ENCODE measurements around the gene AIPL1. TPM values are rescaled to one million over a fixed set of nuclear protein-coding genes. Genes with fewer than 3 reads are reported as not detected.

Gene AIPL1
- total RNA-seq, 1 experiment from 2014 or later, result not detected

DNA sequence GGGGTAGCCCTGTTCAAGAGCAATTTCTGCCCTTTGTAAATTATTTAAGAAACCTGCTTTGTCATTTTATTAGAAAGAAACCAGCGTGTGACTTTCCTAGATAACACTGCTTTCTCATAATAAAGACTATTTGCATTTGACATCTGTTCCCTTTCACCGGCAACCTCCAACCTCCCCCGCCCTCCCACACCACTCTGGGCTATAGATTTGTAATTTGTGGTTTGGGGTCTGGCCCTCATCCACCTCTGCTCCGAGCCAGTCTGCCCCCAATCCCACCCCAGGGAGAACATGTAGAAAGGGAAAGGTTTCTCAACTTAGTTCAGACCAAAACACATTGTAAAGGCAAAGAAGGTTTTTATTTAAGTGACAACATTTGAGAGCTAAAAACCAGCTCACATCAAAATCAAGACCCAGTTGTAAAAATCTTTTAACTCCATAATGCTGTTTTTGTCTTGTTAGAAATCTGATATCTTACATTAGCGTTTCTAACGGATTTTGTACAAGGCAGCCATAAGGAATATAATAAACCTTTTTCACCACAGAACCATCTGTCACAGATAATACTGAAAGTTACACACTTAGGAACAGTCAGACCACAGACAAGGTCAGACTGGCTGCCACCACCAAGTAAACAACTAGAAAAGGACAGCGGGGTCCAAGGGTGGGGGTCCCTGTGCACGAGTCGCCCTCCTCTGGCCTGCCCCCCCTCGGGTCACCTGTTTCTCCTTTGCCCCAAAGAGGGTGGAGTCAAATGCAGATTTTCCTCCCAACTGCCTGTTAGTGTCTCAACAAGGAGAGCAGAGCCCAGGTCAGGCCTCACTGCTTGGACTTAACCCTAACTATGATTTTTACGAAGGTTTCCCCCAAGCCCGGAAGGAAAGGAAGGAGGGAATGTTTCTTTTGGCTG, 16.3 kb upstream of the AIPL1 start:
- Histone ChIP-seq H2AFZ (ENCODE audit: low read depth, low read length, poor library complexity, severe bottlenecking) (no peak overlapping the region), H3K27me3 (ENCODE audit: insufficient read depth, low read length) (no peaks in the 10 kb centered on the region), H3K4me1 (ENCODE audit: control insufficient read depth in 1 of 2, insufficient read depth in 2 of 2, low read length in 2 of 2) (no peaks in the 10 kb centered on the region), H3K79me2 (ENCODE audit: insufficient read depth, low read length) (no peaks in the 10 kb centered on the region), H3K9ac (ENCODE audit: low read length) (no peak overlapping the region), H3K9me3 (ENCODE audit: control insufficient read depth in 1 of 2, insufficient read depth in 1 of 2, low read depth in 1 of 2, low read length in 2 of 2) (no peaks in the 10 kb centered on the region), H3K4me2 (ENCODE audit: low read length) (no peak overlapping the region), H3K9me2 (ENCODE audit: insufficient read depth) (no peaks in the 10 kb centered on the region), H4K20me1 (ENCODE audit: insufficient read depth) (no peaks in the 10 kb centered on the region), H3K36me3 (ENCODE audit: control insufficient read depth in 1 of 2, insufficient read depth in 2 of 2, low read length in 2 of 2) (peaks cover 15 to 18% of the 10 kb centered on the region in 2 experiments; a peak in 3 of 4 replicates), H3K27ac (ENCODE audit: low read depth, low read length) (no peak overlapping the region), H3K4me3 (replicated peaks in 1 of 2; ENCODE audit: low read depth in 1 of 2, low read length in 2 of 2) (no peak overlapping the region)
- ChIA-PET POLR2A (no interaction called here), CTCF (no interaction called here), RAD21 (ENCODE audit: low non-redundant PET in 1 of 2, low total read pairs in 2 of 2, uncharacterized antibody in 2 of 2, unreplicated experiment in 2 of 2) (no interaction called here)
- TF ChIP-seq SIN3A (IDR thresholded peaks at IDR 0.05; ENCODE audit: low read depth), result no peak
- no peak for TF ChIP-seq ZNF274 (IDR thresholded peaks at IDR 0.05; ENCODE audit: low read depth, low read length)
- no peak for TF ChIP-seq POLR2AphosphoS5 (IDR thresholded peaks at IDR 0.05; ENCODE audit: low read depth, low read length)
- TF ChIP-seq EZH2phosphoT487 (IDR thresholded peaks at IDR 0.05; ENCODE audit: borderline replicate concordance), result no peak
- no peak for TF ChIP-seq CTCF (IDR thresholded peaks at IDR 0.05 in 2 of 3, conservative IDR thresholded peaks at IDR 0.05 in 1 of 3; ENCODE audit: borderline replicate concordance in 1 of 3, insufficient read depth in 1 of 3, low read depth in 2 of 3, low read length in 2 of 3)
- no peak for TF ChIP-seq SP1 (IDR thresholded peaks at IDR 0.05; ENCODE audit: low read depth)
- TF ChIP-seq ELF1 (IDR thresholded peaks at IDR 0.05; ENCODE audit: borderline replicate concordance, low read depth), result no peak
- TF ChIP-seq REST (IDR thresholded peaks at IDR 0.05; ENCODE audit: low read depth), result no peak
- no peak for TF ChIP-seq CBX3 (IDR thresholded peaks at IDR 0.05; ENCODE audit: low read depth)
- TF ChIP-seq, protein P1, sequence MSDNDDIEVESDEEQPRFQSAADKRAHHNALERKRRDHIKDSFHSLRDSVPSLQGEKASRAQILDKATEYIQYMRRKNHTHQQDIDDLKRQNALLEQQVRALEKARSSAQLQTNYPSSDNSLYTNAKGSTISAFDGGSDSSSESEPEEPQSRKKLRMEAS (IDR thresholded peaks at IDR 0.05), result no peak
- no peak for TF ChIP-seq YY1 (IDR thresholded peaks at IDR 0.05; ENCODE audit: extremely low read depth, insufficient replicate concordance, low read depth, low read length)
- no peak for TF ChIP-seq ZBTB33 (IDR thresholded peaks at IDR 0.05; ENCODE audit: extremely low read depth, insufficient replicate concordance, low read length)
- no peak for TF ChIP-seq TCF7L2 (IDR thresholded peaks at IDR 0.05; ENCODE audit: borderline replicate concordance, extremely low read depth, insufficient read depth, insufficient read length)
- TF ChIP-seq, protein P2, sequence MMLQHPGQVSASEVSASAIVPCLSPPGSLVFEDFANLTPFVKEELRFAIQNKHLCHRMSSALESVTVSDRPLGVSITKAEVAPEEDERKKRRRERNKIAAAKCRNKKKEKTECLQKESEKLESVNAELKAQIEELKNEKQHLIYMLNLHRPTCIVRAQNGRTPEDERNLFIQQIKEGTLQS (IDR thresholded peaks at IDR 0.05), result no peak
- TF ChIP-seq EGR1 (IDR thresholded peaks at IDR 0.05; ENCODE audit: low read depth), result no peak
- TF ChIP-seq SRF (IDR thresholded peaks at IDR 0.05; ENCODE audit: low read depth), result no peak
- no peak for TF ChIP-seq JUND (IDR thresholded peaks at IDR 0.05)
- no peak for TF ChIP-seq RAD21 (IDR thresholded peaks at IDR 0.05; ENCODE audit: low read depth)
- no peak for TF ChIP-seq FOSL1 (IDR thresholded peaks at IDR 0.05; ENCODE audit: low read depth)
- DNase-seq (ENCODE audit: low read depth, low spot score) (no peak), ATAC-seq (no peak)
- intact Hi-C loops (cut with micrococcal nuclease), result no loop called here
- no TSS peak for BruUV-seq (replicated peaks)
